ENCODE results near the gene PHEX. TPM values are rescaled to one million over a fixed set of nuclear protein-coding genes. Genes with fewer than 3 reads are reported as not detected.

PHEX gene
- total and polyA plus RNA-seq, 2 experiments from 2014 or later = 0.05 to 0.21 TPM

DNA sequence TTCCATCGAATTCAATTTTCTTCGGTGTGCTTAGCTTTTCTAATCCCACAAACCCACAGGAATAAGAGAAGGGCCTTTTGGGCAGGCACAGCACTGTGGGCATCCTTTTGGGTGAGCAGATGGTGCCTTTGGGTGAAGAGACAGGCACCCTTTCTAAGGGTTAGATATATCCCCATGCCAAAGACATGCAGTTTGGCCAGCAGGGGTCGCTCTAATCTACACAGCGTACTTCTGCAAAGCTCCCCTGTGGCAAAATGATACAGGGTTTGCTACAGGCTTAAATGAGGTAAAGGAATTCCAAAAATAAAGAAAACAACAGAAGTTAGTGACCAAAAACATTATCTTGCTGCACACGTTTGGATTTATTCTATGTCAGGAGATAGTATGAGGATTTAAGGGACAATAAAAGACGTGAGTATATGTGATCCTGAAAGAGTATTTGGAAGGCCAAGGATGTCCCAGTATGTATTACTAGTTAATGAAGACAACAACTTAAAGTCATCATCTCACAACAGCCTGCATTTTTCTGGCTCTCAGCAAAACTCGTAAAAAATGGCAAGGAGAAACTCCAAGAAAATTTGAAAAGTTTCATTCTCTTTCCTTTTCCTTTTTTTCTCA is 49.5 kb downstream of the PHEX start:
- no peaks in the 10 kb centered on the region for H3K36me3 ChIP-seq (ENCODE audit: insufficient read depth)
- H3K27me3 ChIP-seq (ENCODE audit: insufficient read depth) = no peaks in the 10 kb centered on the region
- H3K9me3 Mint-ChIP-seq = no peaks in the 10 kb centered on the region
- H3K36me3 Mint-ChIP-seq (ENCODE audit: low read depth) = no peaks in the 10 kb centered on the region
- no peak overlapping the region for H3K27ac Mint-ChIP-seq
- H3K27ac ChIP-seq (ENCODE audit: low read depth) = no peak overlapping the region
- no peak overlapping the region for H3K4me3 Mint-ChIP-seq
- no peak overlapping the region for H3K4me2 ChIP-seq
- no peak overlapping the region for H3K4me3 ChIP-seq
- DNase-seq (ENCODE audit: low spot score) (peak; percentile 78), ATAC-seq (peak; percentile 87)
- no peaks in the 10 kb centered on the region for H3K27me3 Mint-ChIP-seq (ENCODE audit: insufficient read depth, low read depth, poor library complexity)
- TF ChIP-seq, protein P1, sequence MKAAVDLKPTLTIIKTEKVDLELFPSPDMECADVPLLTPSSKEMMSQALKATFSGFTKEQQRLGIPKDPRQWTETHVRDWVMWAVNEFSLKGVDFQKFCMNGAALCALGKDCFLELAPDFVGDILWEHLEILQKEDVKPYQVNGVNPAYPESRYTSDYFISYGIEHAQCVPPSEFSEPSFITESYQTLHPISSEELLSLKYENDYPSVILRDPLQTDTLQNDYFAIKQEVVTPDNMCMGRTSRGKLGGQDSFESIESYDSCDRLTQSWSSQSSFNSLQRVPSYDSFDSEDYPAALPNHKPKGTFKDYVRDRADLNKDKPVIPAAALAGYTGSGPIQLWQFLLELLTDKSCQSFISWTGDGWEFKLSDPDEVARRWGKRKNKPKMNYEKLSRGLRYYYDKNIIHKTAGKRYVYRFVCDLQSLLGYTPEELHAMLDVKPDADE (IDR thresholded peaks at IDR 0.05) = no peak
- TF ChIP-seq, protein P2, sequence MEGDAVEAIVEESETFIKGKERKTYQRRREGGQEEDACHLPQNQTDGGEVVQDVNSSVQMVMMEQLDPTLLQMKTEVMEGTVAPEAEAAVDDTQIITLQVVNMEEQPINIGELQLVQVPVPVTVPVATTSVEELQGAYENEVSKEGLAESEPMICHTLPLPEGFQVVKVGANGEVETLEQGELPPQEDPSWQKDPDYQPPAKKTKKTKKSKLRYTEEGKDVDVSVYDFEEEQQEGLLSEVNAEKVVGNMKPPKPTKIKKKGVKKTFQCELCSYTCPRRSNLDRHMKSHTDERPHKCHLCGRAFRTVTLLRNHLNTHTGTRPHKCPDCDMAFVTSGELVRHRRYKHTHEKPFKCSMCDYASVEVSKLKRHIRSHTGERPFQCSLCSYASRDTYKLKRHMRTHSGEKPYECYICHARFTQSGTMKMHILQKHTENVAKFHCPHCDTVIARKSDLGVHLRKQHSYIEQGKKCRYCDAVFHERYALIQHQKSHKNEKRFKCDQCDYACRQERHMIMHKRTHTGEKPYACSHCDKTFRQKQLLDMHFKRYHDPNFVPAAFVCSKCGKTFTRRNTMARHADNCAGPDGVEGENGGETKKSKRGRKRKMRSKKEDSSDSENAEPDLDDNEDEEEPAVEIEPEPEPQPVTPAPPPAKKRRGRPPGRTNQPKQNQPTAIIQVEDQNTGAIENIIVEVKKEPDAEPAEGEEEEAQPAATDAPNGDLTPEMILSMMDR (conservative IDR thresholded peaks at IDR 0.05; ENCODE audit: low read depth in 2 of 2) = peak; percentile 78 to 79
- no peak for TF ChIP-seq ZNF114 (CRISPR knock-in tag; IDR thresholded peaks at IDR 0.05)
- H3K4me1 Mint-ChIP-seq = peaks cover 10% of the 10 kb centered on the region; the same call in 2 of the 3 replicates
- H3F3A ChIP-seq (replicated peaks; ENCODE audit: low read depth) = no peaks in the 10 kb centered on the region
- H3K9me2 ChIP-seq (ENCODE audit: insufficient read depth) = no peaks in the 10 kb centered on the region
- H2AFZ ChIP-seq = no peak overlapping the region
- H3K4me1 ChIP-seq (ENCODE audit: insufficient read depth) = no peaks in the 10 kb centered on the region; the same call in 1 of the 2 replicates
- no peaks in the 10 kb centered on the region for H3K79me2 ChIP-seq (replicated peaks; ENCODE audit: insufficient read depth)
- no peaks in the 10 kb centered on the region for H4K20me1 ChIP-seq (replicated peaks; ENCODE audit: insufficient read depth)

DNA sequence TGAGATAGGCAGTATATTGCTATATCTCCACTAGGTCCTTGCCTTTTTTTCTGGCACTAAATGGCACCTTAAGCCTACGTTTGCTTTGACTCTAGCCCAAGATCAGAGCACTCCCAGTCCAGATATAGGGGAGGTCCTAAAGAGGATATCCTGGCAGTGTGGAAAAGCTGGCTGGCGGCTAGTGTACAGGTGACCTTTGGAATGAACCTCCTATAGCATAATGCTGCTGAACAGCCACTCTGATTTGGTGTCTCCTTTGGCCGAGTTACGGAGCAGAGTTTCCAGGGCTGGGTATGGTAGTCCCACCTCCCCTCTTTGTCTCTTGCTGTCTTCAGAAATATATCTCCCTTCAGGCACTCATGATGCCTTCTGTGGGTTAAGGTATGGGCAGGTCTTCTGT is 53.9 kb downstream of the PHEX start:
- no peaks in the 10 kb centered on the region for H3K9me2 ChIP-seq (ENCODE audit: insufficient read depth)
- H3K27me3 ChIP-seq (ENCODE audit: insufficient read depth) = no peaks in the 10 kb centered on the region
- Mint-ChIP-seq H3K27ac (no peak overlapping the region), H3K4me1 (no peaks in the 10 kb centered on the region), H3K27me3 (ENCODE audit: insufficient read depth, low read depth, poor library complexity) (no peaks in the 10 kb centered on the region), H3K9me3 (no peaks in the 10 kb centered on the region), H3K36me3 (ENCODE audit: low read depth) (no peaks in the 10 kb centered on the region), H3K4me3 (no peak overlapping the region)
- no peaks in the 10 kb centered on the region for H3F3A ChIP-seq (replicated peaks; ENCODE audit: low read depth)
- H3K4me1 ChIP-seq (ENCODE audit: insufficient read depth) = no peaks in the 10 kb centered on the region
- DNase-seq (ENCODE audit: low spot score) (no peak), ATAC-seq (no peak)
- no peaks in the 10 kb centered on the region for H3K79me2 ChIP-seq (replicated peaks; ENCODE audit: insufficient read depth)
- no peak overlapping the region for H3K27ac ChIP-seq (ENCODE audit: low read depth)
- no peak overlapping the region for H3K4me3 ChIP-seq
- no peak overlapping the region for H3K4me2 ChIP-seq
- no peaks in the 10 kb centered on the region for H4K20me1 ChIP-seq (replicated peaks; ENCODE audit: insufficient read depth)
- H3K36me3 ChIP-seq (ENCODE audit: insufficient read depth) = no peaks in the 10 kb centered on the region
- H2AFZ ChIP-seq = no peak overlapping the region
- TF ChIP-seq, protein P2 (conservative IDR thresholded peaks at IDR 0.05; ENCODE audit: low read depth in 2 of 2) = no peak
- TF ChIP-seq ZNF114 (CRISPR knock-in tag; IDR thresholded peaks at IDR 0.05) (no peak), JUNB (IDR thresholded peaks at IDR 0.05; ENCODE audit: unreplicated experiment) (no peak), EZH2 (IDR thresholded peaks at IDR 0.05; ENCODE audit: low read depth, unreplicated experiment) (no peak), CREB1 (CRISPR knock-in tag; IDR thresholded peaks at IDR 0.05; ENCODE audit: low read depth) (no peak), POLR2AphosphoS5 (IDR thresholded peaks at IDR 0.05; ENCODE audit: low read depth) (no peak), EZH2phosphoT487 (IDR thresholded peaks at IDR 0.05; ENCODE audit: unreplicated experiment) (no peak), ZNF331 (CRISPR knock-in tag; IDR thresholded peaks at IDR 0.05; ENCODE audit: low read depth) (no peak), NANOG (IDR thresholded peaks at IDR 0.05; ENCODE audit: borderline replicate concordance) (no peak), STAT1 (IDR thresholded peaks at IDR 0.05; ENCODE audit: unreplicated experiment) (no peak)
- TF ChIP-seq, protein P3, sequence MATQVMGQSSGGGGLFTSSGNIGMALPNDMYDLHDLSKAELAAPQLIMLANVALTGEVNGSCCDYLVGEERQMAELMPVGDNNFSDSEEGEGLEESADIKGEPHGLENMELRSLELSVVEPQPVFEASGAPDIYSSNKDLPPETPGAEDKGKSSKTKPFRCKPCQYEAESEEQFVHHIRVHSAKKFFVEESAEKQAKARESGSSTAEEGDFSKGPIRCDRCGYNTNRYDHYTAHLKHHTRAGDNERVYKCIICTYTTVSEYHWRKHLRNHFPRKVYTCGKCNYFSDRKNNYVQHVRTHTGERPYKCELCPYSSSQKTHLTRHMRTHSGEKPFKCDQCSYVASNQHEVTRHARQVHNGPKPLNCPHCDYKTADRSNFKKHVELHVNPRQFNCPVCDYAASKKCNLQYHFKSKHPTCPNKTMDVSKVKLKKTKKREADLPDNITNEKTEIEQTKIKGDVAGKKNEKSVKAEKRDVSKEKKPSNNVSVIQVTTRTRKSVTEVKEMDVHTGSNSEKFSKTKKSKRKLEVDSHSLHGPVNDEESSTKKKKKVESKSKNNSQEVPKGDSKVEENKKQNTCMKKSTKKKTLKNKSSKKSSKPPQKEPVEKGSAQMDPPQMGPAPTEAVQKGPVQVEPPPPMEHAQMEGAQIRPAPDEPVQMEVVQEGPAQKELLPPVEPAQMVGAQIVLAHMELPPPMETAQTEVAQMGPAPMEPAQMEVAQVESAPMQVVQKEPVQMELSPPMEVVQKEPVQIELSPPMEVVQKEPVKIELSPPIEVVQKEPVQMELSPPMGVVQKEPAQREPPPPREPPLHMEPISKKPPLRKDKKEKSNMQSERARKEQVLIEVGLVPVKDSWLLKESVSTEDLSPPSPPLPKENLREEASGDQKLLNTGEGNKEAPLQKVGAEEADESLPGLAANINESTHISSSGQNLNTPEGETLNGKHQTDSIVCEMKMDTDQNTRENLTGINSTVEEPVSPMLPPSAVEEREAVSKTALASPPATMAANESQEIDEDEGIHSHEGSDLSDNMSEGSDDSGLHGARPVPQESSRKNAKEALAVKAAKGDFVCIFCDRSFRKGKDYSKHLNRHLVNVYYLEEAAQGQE (IDR thresholded peaks at IDR 0.05; ENCODE audit: unreplicated experiment) = no peak
- TF ChIP-seq, protein P1 (IDR thresholded peaks at IDR 0.05) = no peak
